ENCODE results near the gene NLRC3.

DNA sequence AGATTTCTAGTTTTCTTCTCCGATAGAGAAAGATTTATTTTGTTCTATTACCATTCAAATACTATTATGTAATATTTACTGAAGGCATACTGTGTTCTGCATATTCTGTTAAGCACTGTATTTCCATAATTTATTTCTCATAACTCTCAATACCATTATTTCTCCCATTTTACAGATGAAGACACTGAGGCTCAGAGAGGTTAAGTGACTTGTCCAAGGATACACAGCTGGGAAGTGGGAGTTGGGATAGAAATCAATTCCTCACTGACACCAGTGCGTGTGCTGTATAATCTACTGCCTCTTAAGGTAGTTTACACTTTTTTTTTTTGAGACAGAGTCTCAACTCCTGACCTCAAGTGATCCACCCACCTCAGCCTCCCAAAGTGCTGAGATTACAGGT, 7.4 kb downstream of the NLRC3 start:
- TF ChIP-seq, protein P1, sequence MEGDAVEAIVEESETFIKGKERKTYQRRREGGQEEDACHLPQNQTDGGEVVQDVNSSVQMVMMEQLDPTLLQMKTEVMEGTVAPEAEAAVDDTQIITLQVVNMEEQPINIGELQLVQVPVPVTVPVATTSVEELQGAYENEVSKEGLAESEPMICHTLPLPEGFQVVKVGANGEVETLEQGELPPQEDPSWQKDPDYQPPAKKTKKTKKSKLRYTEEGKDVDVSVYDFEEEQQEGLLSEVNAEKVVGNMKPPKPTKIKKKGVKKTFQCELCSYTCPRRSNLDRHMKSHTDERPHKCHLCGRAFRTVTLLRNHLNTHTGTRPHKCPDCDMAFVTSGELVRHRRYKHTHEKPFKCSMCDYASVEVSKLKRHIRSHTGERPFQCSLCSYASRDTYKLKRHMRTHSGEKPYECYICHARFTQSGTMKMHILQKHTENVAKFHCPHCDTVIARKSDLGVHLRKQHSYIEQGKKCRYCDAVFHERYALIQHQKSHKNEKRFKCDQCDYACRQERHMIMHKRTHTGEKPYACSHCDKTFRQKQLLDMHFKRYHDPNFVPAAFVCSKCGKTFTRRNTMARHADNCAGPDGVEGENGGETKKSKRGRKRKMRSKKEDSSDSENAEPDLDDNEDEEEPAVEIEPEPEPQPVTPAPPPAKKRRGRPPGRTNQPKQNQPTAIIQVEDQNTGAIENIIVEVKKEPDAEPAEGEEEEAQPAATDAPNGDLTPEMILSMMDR (IDR thresholded peaks at IDR 0.05) = no peak
- TF ChIP-seq POLR2A (IDR thresholded peaks at IDR 0.05) = no peak

Data from right lobe of liver (tissue), 4 donors.